ENCODE data around the gene CUL4A.
A peak's percentile ranks its signal among the peaks of the same experiment; 100 is the strongest.

The CUL4A gene

DNA sequence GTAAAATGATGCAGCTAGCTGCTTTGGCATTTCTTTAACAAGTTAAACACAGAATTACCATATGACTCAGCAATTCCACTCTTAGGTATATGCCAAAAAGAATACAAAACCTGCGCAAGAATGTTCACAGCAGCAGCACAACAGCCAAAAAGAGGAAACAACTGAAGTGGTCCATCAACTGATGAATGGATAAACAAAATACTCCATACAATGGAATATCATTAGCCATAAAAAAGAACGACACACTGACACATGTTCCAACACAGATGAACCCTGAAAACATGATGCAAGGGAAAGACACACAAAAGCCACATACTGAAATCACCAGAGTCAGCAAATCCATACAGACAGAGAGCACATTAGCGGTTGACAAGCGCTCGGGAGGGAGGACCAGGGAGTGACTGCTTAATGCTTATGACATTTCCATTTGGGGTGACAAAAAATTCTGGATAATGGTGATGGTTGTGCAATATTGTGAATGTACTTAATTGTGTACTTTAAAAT lies 3.9 kb upstream of the CUL4A start:
- H3K27ac ChIP-seq (ENCODE audit: low read length): no peak overlapping the region
- H3K4me3 ChIP-seq (ENCODE audit: low read length): no peak overlapping the region
- H4K20me1 ChIP-seq (ENCODE audit: insufficient read depth, low read length): peaks cover 55% of the 10 kb centered on the region
- peaks cover 17% of the 10 kb centered on the region for H3K4me1 ChIP-seq (ENCODE audit: low read length)
- H3K27me3 ChIP-seq (ENCODE audit: low read depth, low read length): no peaks in the 10 kb centered on the region
- no peak overlapping the region for H3K9ac ChIP-seq (ENCODE audit: low read length)
- peaks cover 34% of the 10 kb centered on the region for H3K36me3 ChIP-seq (replicated peaks; ENCODE audit: low read depth, low read length)
- no peaks in the 10 kb centered on the region for H3K9me3 ChIP-seq (ENCODE audit: insufficient read depth, low read length)
- H3K4me2 ChIP-seq (ENCODE audit: low read length): no peak overlapping the region
- TF ChIP-seq, protein P1, sequence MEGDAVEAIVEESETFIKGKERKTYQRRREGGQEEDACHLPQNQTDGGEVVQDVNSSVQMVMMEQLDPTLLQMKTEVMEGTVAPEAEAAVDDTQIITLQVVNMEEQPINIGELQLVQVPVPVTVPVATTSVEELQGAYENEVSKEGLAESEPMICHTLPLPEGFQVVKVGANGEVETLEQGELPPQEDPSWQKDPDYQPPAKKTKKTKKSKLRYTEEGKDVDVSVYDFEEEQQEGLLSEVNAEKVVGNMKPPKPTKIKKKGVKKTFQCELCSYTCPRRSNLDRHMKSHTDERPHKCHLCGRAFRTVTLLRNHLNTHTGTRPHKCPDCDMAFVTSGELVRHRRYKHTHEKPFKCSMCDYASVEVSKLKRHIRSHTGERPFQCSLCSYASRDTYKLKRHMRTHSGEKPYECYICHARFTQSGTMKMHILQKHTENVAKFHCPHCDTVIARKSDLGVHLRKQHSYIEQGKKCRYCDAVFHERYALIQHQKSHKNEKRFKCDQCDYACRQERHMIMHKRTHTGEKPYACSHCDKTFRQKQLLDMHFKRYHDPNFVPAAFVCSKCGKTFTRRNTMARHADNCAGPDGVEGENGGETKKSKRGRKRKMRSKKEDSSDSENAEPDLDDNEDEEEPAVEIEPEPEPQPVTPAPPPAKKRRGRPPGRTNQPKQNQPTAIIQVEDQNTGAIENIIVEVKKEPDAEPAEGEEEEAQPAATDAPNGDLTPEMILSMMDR (IDR thresholded peaks at IDR 0.05; ENCODE audit: low read depth, low read length): no peak
- peaks cover 91% of the 10 kb centered on the region for H3K79me2 ChIP-seq (ENCODE audit: low read length)
- H2AFZ ChIP-seq (ENCODE audit: low read depth, low read length): no peak overlapping the region

DNA sequence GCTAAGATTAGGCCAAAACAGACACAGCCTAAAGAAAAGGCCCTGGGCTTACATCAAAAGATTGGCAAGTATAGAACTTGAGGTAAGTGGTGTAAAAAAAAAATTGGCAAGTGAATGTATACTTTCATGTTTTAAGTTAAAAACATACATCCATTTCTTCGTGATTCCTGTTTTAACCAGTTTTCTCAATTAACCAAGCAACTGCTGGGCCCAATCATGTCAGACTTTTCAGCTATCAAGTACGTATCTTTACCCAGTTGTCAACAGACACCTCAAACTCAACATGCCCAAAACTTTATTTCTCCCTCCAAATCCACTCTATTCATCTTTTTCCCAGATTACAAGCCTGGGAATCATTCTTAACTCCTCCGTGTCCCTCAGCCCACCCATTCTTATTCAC lies 2.0 kb upstream of the CUL4A start:
- H3K9ac ChIP-seq (ENCODE audit: low read length): peak overlapping the region; percentile 96
- H4K20me1 ChIP-seq (ENCODE audit: insufficient read depth, low read length): peaks cover 62% of the 10 kb centered on the region
- H3K4me1 ChIP-seq (ENCODE audit: low read length): peaks cover 24% of the 10 kb centered on the region
- no peak overlapping the region for H2AFZ ChIP-seq (ENCODE audit: low read depth, low read length)
- H3K36me3 ChIP-seq (replicated peaks; ENCODE audit: low read depth, low read length): peaks cover 41% of the 10 kb centered on the region
- TF ChIP-seq, protein P1 (IDR thresholded peaks at IDR 0.05; ENCODE audit: low read depth, low read length): no peak
- TF ChIP-seq EZH2phosphoT487 (IDR thresholded peaks at IDR 0.05; ENCODE audit: low read depth): no peak
- peaks cover 91% of the 10 kb centered on the region for H3K79me2 ChIP-seq (ENCODE audit: low read length)
- H3K27me3 ChIP-seq (ENCODE audit: low read depth, low read length): no peaks in the 10 kb centered on the region
- H3K27ac ChIP-seq (ENCODE audit: low read length): no peak overlapping the region
- H3K4me3 ChIP-seq (ENCODE audit: low read length): peak overlapping the region; percentile 83
- no peaks in the 10 kb centered on the region for H3K9me3 ChIP-seq (ENCODE audit: insufficient read depth, low read length)
- H3K4me2 ChIP-seq (ENCODE audit: low read length): peak overlapping the region; percentile 95

DNA sequence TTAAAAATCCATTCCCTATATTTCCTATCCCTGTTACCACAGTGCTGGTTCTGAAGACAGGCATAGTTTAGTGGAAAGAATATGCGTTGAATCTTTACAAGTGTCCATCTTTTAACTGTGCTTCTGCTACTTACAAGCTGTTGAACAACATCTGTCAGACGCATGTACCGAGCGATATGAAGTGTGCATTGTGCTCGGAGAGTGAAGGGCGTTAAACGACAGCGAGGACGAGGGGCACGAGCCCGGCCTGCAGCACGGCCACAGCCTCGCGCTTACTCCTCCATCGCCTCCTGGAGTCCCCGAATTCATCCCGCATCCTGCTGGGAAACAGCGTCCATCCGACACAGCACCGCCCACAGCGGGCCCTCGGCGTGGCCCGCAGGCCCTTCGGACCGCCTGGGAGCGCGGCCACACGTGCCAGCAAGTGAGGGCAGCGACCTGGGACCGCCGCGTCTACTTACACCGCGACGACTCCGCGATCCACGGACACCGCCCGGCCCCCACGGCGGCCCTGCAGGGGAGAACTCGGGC lies 1.5 kb upstream of the CUL4A start:
- Histone ChIP-seq H2AFZ (ENCODE audit: low read depth, low read length) (no peak overlapping the region), H3K79me2 (ENCODE audit: low read length) (peaks cover 91% of the 10 kb centered on the region), H3K36me3 (replicated peaks; ENCODE audit: low read depth, low read length) (peaks cover 41% of the 10 kb centered on the region), H3K27me3 (ENCODE audit: low read depth, low read length) (no peaks in the 10 kb centered on the region), H3K27ac (ENCODE audit: low read length) (peak overlapping the region; percentile 90), H3K4me3 (ENCODE audit: low read length) (peak overlapping the region; percentile 83), H3K4me2 (ENCODE audit: low read length) (peak overlapping the region; percentile 95), H3K9me3 (ENCODE audit: insufficient read depth, low read length) (no peaks in the 10 kb centered on the region), H4K20me1 (ENCODE audit: insufficient read depth, low read length) (peaks cover 61% of the 10 kb centered on the region), H3K9ac (ENCODE audit: low read length) (peak overlapping the region; percentile 96), H3K4me1 (ENCODE audit: low read length) (peaks cover 24% of the 10 kb centered on the region)
- TF ChIP-seq, protein P1 (IDR thresholded peaks at IDR 0.05; ENCODE audit: low read depth, low read length): no peak
- no peak for TF ChIP-seq EZH2phosphoT487 (IDR thresholded peaks at IDR 0.05; ENCODE audit: low read depth)

DNA sequence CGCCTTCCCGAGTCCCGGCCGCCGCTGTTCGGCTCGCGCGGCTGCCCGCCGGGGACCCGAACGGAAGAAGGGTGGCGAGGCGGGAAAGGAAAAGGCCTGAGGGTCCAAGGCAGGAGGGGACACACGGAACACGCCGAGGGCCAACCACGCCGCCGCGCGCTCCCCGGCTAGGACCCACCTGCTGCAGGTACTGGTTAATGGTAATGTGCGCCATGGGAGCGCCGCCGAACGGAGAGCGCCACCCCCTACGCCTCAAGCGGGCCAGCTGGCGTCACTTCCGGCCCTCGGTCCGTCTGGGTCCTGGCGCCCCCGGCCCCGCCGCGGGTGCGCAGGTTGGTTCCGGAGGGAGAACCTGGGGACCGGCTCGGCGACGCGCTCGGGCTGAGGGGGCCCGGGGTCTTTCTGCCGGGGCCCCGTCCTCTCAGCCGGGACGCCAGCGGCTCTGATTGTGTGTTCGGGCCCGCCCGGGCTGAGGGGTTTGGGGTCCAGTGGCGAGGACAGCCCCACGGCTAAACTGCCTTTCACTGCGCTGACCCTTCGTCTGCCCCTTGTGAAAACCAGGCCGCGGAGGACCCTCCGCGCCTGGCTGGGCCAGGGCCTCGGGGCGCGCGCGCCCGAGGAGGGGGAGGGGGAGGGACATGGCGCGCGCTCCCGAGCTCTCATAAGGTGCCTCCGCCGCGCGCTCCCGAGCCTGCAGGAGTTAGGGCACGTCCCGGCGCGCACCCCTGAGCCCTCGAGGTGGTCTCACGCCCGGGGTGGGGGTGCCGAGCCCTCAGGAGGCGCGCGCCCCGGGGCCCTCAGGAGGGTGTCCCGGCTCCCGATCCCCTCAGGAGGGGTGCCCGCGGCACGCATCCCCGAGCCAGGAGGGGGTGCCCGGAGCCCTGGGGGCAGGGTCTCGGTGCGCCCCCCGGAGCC lies 735 bp upstream of the CUL4A start, which contains the start of gene PCID2:
PCID2 (minus strand) TSS at position 249 of the 915 bp plus-strand sequence; CDS start at position 214, 35 bp downstream.
- peak within 1 kb of the TSS; percentile 84 for H3K4me3 ChIP-seq (ENCODE audit: low read length)
- H3K9me3 ChIP-seq (ENCODE audit: insufficient read depth, low read length): no peaks in the 10 kb centered on the region
- peak within 1 kb of the TSS; percentile 95 for H3K4me2 ChIP-seq (ENCODE audit: low read length)
- H2AFZ ChIP-seq (ENCODE audit: low read depth, low read length): peak within 1 kb of the TSS; percentile 61; the same call in 1 of the 2 replicates
- peak within 1 kb of the TSS; percentile 90 for H3K27ac ChIP-seq (ENCODE audit: low read length)
- peaks cover 91% of the 10 kb centered on the region for H3K79me2 ChIP-seq (ENCODE audit: low read length)
- H3K27me3 ChIP-seq (ENCODE audit: low read depth, low read length): no peaks in the 10 kb centered on the region
- H3K36me3 ChIP-seq (replicated peaks; ENCODE audit: low read depth, low read length): peaks cover 39% of the 10 kb centered on the region
- peaks cover 61% of the 10 kb centered on the region for H4K20me1 ChIP-seq (ENCODE audit: insufficient read depth, low read length)
- TF ChIP-seq, protein P1 (IDR thresholded peaks at IDR 0.05; ENCODE audit: low read depth, low read length): no peak
- no peak for TF ChIP-seq EZH2phosphoT487 (IDR thresholded peaks at IDR 0.05; ENCODE audit: low read depth)
- H3K4me1 ChIP-seq (ENCODE audit: low read length): peaks cover 24% of the 10 kb centered on the region
- peak within 1 kb of the TSS; percentile 96 for H3K9ac ChIP-seq (ENCODE audit: low read length)

Measured in OCI-LY3 (cell line).